ENCODE data around the gene CAB39.

GRCh38 chr2:230830428-230830827, 117.8 kb downstream of the CAB39 start:
- TF ChIP-seq EZH2 (IDR thresholded peaks at IDR 0.05; ENCODE audit: low read depth, unreplicated experiment) (no peak), CTCF (conservative IDR thresholded peaks at IDR 0.05; ENCODE audit: low read depth in 2 of 2) (no peak), ZNF331 (CRISPR knock-in tag; IDR thresholded peaks at IDR 0.05; ENCODE audit: low read depth) (no peak), EZH2phosphoT487 (IDR thresholded peaks at IDR 0.05; ENCODE audit: unreplicated experiment) (no peak), STAT1 (IDR thresholded peaks at IDR 0.05; ENCODE audit: unreplicated experiment) (no peak), CREB1 (CRISPR knock-in tag; IDR thresholded peaks at IDR 0.05; ENCODE audit: low read depth) (no peak), POLR2AphosphoS5 (IDR thresholded peaks at IDR 0.05; ENCODE audit: low read depth) (no peak), REST (IDR thresholded peaks at IDR 0.05; ENCODE audit: unreplicated experiment) (no peak), ETS1 (IDR thresholded peaks at IDR 0.05) (no peak), ZNF462 (CRISPR knock-in tag; IDR thresholded peaks at IDR 0.05) (no peak), JUNB (IDR thresholded peaks at IDR 0.05; ENCODE audit: unreplicated experiment) (no peak), NANOG (IDR thresholded peaks at IDR 0.05; ENCODE audit: borderline replicate concordance) (no peak)
